Measurements from ENCODE around the gene OGN.

The OGN gene

GRCh38 chr9:92402826-92403745 is 1.3 kb downstream of the OGN start:
- FAIRE-seq, result no peak

GRCh38 chr9:92402360-92402759 is 2.0 kb downstream of the OGN start:
- no peak for FAIRE-seq

DNA sequence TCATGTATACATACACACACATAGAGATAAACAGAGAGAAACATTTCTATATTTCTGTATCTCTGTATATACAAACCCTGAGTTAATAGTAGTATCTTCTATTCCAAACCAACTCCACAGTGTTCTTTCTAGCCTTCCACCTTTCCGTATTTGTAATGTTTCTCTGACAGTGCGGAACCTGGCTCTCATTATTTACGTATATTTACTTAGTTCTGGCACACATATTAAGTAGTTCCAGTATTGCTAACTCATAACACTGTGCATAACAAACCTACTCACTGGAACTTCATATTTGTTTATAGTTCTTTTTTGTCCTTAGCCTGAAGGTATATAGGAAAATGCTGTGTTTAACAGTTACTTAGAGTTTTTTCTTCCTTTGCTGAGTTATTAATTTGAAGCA is 6.5 kb downstream of the OGN start:
- FAIRE-seq, result no peak

DNA sequence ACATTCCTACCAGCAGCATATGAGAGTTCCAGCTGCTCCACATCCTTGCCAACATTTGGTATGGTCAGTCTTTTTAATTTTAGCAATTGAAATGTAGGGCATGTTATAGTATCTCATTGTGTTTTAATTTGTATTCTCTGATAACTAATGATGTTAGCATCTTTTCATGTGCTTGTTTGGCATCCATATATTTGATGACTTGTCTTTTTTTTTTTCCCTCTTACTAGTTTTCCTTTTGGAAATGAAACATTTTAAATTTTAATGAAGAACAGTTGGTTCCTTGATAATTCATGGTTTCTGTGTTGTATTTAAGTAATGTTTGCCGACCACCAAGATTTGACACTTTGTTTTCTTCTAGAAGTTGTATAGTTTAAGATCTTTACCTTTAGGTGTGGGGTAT is 8.8 kb downstream of the OGN start:
- no peak for FAIRE-seq

DNA sequence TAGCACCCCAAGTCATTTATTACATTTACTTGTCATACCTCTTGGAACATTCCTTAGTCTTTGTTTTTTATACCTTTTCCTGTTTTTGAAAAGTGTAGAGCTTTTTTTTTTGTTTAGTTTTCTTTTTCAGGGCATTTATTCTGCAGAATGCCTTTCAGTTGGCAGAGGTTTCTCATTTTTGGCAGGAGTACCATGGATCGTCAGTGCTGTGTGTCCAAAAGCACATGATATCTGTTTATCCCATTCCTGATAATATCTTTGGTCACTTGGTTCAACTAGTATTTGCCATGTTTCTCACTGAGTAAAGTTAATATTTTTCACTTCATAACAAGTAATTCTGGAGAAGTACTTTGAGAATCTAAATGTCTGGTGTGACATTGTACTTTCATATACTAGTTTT is 10.7 kb downstream of the OGN start:
- no peak for FAIRE-seq

- no peak for FAIRE-seq
These were observed 11.7 kb downstream of the OGN start for GRCh38 chr9:92392690-92393089.

DNA sequence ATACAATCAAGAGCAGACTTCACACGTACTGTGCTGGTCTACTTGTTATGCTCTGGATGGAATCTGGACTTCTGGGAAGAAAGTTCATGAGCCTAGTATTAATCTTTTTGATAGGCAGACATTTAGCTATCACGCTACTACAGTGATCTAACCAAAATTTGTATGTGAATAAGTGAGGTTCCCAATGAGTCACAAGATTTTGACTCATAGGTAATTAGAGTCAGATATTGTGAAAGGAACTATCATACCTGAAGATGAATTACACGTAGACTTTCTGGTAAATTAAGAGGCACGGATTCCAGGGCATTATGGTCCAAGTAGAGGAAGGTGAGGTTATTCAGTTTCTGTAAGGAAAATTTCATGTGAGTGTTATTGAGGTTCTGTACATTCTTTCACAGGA is 18.4 kb downstream of the OGN start:
- no peak for FAIRE-seq

- FAIRE-seq, result no peak
These were observed 18.9 kb downstream of the OGN start for GRCh38 chr9:92385477-92385876.

DNA sequence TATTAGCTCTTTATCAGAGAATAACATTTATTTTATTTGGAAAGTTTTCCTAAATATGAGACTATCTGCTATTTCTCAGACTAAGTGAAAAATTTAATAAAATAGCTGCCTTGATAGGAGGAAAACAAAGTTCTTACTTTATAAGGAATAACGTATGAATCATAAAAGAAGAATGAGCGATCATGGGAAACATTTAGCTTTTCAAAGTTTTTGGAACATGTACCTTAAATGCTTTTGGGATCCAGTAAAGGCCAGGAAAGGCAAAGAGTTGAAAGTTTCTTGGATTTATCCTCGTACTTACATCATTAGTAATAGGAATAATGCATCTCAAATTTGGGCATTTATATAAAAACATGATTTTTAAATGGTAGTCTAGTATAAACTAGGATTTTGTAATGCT is 19.4 kb downstream of the OGN start:
- FAIRE-seq, result no peak

DNA sequence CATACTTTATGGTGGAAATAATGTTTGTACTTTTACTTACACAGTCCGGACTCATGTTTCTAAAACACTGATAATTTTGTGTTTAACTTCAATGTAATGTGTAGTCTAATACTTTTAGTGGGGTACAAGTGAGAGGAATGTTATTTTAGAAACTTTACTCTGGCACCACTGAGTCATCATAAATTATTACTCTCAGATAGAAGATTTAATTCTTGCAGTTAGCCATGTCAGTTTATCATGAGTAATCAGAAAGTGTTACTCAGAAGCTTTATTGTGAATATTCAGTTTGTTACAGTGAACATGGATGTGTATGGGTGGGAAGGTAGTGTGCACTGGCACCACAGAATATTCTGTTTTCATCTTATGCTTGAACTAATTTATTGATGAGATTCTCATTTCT is 20.0 kb downstream of the OGN start:
- no peak for FAIRE-seq

GRCh38 chr9:92381775-92382174 is 22.6 kb downstream of the OGN start:
- FAIRE-seq, result no peak

DNA sequence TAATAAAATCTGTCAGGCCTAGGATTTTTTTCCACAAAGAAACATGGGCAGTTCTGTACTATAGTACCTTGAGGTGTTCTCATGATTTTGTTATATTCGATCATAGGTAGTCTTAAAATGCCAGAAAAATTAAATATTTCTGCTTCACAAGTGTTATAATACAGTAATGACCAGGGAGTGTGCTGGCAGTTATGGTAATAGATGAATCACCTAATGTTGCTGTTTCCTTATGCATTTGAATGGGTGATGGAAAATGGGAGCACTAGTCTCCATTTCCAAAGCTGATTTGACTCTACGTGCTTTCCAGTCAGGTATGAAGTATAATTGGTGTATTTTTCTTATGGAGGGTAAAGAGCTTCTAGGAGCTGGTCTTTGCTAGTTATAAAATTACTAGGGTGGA is 23.8 kb downstream of the OGN start:
- no peak for FAIRE-seq

- FAIRE-seq, result no peak
These were observed 25.4 kb downstream of the OGN start for GRCh38 chr9:92378865-92379560.

- no peak for FAIRE-seq
These were observed 26.5 kb downstream of the OGN start for GRCh38 chr9:92377876-92378275.

DNA sequence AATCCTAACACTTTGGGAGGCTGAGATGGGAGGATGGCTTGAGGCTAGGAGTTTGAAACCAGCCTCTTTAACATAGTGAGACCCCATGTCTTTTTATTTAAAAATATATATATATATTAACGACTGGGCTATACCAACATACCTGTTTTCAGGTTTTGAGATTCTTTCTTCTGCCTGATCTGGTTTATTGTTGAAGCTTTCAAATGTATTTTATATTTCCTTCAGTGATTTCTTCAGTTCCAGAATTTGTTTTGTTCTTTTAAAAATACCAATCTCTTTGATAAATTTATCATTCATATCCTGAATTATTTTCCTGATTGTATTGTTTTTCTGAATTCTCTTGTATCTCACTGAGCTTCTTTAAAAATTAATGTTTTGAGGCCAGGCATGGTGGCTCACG is 31.2 kb downstream of the OGN start:
- no peak for FAIRE-seq

DNA sequence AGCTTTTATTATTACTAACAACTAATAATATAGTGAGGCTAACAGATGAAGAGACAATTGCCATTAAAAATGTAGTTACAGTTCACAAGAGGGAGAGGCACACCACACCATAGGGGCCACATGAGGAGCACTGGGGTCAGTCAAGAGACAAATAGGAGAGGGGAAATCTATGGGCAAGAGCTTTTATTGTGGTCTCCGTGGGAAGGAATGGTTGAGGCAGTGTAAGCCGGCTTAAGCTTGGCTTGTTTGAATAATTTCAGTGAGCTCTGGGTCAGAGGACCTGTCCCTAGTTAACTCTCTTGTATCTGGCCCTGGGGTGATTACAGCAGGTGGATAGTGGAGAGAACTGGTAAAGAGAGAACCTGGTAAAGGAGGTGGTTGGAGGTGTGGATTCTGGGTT is 35.3 kb downstream of the OGN start:
- no peak for FAIRE-seq

DNA sequence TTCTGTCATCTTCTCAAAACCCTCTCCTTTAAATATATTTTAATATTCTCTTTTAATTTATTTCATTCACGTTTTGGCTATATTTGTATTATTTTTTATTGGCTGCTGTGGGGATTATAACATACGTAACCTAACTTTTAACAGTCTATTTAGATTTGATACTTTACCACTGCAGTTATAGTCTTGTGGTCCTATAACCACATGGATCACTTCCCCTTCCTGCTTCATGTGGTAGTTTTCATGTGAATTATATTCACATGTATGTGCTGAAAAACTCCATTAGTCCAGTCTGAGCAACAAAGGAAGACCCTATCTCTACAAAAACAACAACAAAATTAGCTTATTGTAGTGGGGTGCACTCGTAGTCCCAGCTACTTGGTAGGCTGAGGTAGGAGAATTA is 44.3 kb downstream of the OGN start:
- no peak for FAIRE-seq

DNA sequence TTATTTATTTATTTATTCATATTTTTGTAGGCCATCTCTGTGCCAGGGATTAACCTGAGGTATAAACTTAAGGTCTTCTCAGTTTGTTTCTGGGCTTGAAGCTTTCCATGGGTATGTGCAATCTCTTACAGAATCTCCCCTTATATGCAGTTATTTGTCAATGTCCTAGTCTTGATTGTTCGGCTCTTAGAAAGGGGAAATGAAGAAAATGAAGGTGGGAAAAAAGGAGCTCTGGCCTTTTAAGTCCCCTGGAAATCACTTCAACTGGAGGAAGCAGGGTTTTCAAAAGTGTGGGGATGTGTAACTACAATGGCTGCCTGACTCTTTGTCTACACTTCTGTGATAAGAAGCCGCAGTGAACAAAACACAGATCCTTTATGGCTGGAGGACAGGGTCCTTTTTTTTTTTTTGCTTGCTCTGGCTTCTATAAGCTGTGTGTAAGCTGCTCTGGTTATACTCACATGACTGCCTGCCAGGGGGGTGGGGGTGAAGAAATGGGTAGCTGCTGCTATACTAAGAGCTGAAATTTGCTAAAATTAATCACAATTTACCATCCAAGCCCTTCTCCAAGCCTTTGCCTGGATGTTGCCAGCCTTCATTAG is 44.9 kb downstream of the OGN start:
- FAIRE-seq, result no peak

- FAIRE-seq, result no peak
These were observed 51.3 kb downstream of the OGN start for GRCh38 chr9:92353051-92353450.

DNA sequence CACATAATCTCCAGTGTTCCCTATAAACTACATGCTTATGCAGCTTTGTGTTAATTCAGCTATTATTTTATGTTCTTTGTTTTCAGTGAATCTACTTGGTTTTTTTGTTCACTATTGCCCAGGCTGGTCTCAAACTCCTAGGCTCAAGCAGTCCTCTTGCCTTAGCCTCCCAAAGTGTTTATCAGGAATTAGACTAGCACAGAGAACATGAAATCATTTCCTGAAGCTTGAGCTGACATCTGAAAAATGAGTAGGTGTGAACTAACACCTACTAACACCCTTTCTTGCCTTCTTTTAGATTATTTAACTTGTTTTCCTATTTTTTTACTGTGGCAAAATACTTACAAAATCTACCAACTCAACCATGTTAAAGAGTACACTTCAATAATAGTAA is 53.6 kb downstream of the OGN start:
- FAIRE-seq, result no peak

GRCh38 chr9:92349771-92350739 is 54.3 kb downstream of the OGN start:
- FAIRE-seq, result no peak

DNA sequence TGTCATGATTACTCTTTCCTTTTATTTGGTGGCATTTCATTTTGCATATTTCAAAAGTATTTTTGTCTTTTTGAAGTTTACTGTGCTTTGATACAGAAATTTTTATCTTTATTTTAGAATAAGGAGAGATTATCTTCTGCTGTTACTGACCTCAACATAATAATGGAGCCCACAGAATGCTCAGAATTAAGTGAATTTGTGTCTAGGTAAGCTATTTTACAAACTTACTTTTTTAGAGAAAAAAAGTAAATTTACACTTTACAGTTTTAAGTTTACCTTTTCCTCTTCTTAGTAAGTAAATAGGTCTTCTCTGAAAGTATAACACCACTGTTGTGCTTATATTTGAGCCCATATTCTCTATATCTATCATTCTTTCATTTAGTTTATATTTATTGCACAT is 58.8 kb downstream of the OGN start:
- no peak for FAIRE-seq
